GM12891 (cell line): Measurements from ENCODE around the gene PPP1R9B.

Experiments
- PAX5 ChIP-seq: IDR thresholded peaks from 2 replicates; pipeline ENCODE4 v1.6.1; 2011; ENCODE audit warnings: low read length, moderate library complexity, mild to moderate bottlenecking; ENCODE audit not compliant: insufficient read depth, severe bottlenecking
- POLR2A ChIP-seq: IDR thresholded peaks from 2 replicates; pipeline ENCODE4 v1.6.1; 2011; ENCODE audit warnings: low read depth, low read length, control low read depth
- POLR2AphosphoS5 ChIP-seq: IDR thresholded peaks from 2 replicates; pipeline ENCODE4 v1.6.1; 2011; ENCODE audit warnings: low read depth, low read length, control low read depth
- POU2F2 ChIP-seq: IDR thresholded peaks from 2 replicates; pipeline ENCODE4 v1.6.1; 2011; ENCODE audit warnings: low read depth, mild to moderate bottlenecking, control low read depth, low read length, moderate library complexity
- SPI1 ChIP-seq: IDR thresholded peaks from 2 replicates; pipeline ENCODE4 v1.6.1; 2011; ENCODE audit warnings: low read depth, low read length, control low read depth
- TAF1 ChIP-seq: IDR thresholded peaks from 2 replicates; pipeline ENCODE4 v1.6.1; 2011; ENCODE audit warnings: low read depth, low read length, control low read depth

DNA sequence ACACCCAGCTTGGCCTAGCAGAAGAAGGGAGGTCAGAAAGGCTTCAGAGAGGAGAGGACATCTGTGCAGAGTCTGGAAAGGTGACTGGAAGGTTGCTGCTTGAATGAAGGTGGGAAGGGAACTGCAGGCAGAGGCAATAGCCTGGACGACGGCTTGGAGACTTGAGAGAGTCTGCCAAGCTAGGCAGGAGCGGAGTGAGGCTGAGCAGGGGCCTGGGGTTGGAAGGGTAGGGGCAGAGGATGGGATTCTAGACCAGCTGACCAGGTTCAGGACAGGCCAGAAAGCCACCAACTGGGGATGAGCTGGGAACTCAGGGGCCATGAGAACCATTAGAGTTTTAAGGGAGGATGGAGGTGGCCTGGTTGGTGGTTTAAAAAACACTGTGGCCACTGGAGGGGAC is 15.0 kb upstream of the PPP1R9B start:
- TF ChIP-seq POLR2A (no peak), POLR2AphosphoS5 (no peak), TAF1 (no peak), SPI1 (no peak), PAX5 (no peak), POU2F2 (no peak)
